ENCODE measurements around the gene ELOA.
"Not testable (repeated sequence)": the region's sequence is repeated elsewhere in the genome, so short reads cannot be mapped to it uniquely, and the experiment has no call there.

The ELOA gene

DNA sequence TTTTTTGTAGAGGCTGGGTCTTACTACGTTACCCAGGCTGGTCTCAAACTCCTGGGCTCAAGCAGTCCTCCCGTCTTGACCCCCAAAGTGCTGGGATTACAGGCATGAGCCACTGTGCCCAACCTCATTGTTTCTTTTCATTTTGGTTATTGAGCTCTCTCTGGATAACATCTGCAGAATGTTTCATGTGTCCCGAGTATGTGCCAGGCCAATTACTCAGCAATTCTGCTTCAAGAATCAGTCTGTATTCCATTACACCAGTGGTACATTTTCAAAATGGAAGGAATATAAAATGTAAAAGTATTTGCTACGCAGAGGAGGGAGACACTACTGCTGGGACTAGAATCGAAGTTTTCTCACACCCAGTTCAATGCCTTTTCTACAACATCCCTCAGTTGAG is 1.7 kb upstream of the ELOA start:
- DNase-seq = no peak

GRCh38 chr1:23742670-23743286 is 493 bp upstream of the ELOA start:
- no peak for DNase-seq

DNA sequence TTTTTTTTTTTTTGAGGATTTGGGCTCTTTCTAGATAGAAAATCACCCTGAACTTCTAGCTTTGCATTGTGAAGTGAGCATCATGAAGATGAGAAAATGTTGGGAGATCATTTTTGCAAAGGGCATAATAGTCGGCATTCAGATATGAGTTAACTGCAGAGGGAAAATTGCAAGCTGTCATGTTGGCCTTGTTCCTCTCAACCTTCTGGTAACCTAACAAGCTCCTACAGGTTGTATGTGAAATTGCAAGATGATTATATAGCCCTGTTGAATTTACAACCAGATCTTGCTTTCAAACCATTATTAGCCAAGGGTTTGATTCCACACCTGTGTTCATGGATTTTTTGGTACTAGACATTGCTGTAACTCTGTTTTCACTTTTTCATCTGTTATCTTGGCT is 2.2 kb downstream of the ELOA start:
- DNase-seq = no peak

- DNase-seq = no peak
Measured at GRCh38 chr1:23748016-23748415, 4.7 kb downstream of the ELOA start.

DNA sequence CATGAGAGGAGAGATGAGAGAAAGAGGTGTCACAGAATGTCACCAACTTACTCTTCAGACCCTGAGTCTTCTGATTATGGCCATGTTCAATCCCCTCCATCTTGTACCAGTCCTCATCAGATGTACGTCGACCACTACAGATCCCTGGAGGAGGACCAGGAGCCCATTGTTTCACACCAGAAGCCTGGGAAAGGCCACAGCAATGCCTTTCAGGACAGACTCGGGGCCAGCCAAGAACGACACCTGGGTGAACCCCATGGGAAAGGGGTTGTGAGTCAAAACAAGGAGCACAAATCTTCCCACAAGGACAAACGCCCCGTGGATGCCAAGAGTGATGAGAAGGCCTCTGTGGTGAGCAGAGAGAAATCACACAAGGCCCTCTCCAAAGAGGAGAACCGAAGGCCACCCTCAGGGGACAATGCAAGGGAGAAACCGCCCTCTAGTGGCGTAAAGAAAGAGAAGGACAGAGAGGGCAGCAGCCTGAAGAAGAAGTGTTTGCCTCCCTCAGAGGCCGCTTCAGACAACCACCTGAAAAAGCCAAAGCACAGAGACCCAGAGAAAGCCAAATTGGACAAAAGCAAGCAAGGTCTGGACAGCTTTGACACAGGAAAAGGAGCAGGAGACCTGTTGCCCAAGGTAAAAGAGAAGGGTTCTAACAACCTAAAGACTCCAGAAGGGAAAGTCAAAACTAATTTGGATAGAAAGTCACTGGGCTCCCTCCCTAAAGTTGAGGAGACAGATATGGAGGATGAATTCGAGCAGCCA is 8.0 kb downstream of the ELOA start:
- DNase-seq = peak; percentile 22

- no peak for DNase-seq
Measured at GRCh38 chr1:23751815-23752200, 8.5 kb downstream of the ELOA start.

DNA sequence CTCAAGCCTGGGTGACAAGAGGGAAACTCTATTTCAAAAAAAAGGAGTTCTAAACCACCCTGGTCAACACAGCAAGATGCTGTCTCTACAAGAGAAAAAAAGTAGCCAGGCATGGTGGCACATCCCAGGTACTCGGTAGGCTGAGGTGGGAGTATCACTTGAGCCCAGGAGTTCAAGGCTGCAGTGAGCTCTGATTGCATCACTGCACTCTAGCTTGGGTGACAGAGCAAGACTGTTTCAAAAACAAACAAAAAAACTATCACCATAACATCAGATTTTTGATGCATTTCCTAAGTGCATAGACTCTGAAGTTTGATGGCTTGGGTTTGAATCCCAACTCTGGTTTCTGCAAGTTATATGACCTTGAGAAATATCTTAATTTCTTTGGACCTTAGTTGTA is 9.6 kb downstream of the ELOA start:
- no peak for DNase-seq

GRCh38 chr1:23756676-23757075 is 13.4 kb downstream of the ELOA start:
- no peak for DNase-seq

GRCh38 chr1:23757812-23758211 is 14.5 kb downstream of the ELOA start:
- DNase-seq = no peak

- DNase-seq = no peak
Measured at GRCh38 chr1:23759277-23759676, 16.0 kb downstream of the ELOA start.

DNA sequence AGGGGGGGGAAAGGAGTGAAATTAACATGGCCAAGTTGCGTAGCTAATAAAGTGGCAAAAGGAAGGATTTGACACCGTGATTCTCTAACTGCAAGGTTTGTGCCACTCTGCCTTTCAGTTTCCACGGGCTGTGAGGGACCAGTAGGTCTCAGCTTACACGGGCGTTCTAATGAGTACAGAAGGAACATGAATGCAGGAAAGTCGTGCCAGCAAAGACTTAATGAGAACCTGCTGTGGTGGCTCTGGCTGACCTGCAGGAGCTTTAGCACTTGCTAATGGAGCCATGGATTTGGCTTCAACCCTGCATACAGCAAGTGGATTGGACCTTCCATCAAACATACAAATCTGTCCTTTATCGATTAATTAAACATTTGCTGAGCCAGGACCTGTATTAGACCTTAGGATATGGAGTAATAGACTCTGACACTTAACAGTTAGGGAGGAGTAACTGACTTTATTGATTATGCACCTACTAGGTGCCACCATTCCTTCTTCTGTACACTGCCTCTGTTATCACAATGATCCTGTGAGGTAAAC is 19.8 kb downstream of the ELOA start:
- no peak for DNase-seq

DNA sequence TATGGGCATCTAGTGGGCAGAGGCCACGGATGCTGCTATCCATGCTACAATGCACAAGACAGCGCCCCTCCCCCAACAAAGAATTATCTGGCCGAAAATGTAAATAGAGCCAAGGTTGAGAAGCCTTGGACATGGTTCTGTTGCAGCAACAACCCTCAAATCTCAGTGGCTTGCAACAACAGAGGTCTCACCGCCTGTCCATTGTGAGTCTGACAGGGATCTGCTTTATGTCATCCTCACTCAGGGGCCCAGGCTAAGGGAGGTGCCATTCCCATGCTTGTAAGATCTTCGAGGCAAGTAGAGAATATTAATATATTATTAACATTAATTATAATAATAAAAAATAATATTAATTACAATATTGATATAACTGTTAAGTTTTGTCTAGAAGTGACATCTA is 25.5 kb downstream of the ELOA start:
- DNase-seq = no peak

DNA sequence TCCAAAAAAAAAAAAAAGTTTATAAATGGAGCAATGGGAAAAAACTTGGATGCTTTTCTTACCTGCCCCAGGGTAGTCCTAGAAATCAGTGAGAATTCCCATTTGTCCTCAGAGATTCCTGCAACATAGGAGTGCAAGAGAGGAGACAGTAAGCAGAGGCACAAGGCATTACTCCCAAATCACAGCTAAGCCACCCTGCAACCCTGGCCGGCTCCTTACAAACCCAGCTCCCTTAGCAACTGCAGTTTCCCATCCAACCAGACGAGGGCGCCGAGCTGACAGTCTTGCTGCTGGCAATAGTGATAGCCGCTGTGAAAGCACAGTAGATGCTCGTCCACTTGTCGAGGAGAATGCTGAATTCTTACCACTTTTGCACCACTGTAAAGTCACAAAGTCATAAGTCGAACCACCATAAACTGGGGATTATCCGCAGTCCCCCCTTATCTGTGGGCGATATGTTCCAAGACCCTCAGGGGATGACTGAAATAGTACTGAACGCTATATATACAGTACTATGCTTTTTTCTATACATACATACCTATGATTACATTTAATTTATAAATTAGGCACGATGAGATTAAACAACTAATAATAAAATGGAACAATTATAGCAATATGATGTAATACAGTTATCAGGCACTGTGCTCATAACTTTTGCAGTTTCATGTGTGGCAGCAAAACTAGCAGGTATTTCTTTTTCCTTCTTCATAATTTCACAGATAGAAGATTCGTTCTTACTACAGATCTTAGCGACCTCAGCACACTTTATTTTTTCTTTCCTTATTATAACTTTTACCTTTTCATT is 29.0 kb downstream of the ELOA start:
- DNase-seq = peak; percentile 26

GRCh38 chr1:23772854-23773242 is 29.6 kb downstream of the ELOA start:
- no peak for DNase-seq

DNA sequence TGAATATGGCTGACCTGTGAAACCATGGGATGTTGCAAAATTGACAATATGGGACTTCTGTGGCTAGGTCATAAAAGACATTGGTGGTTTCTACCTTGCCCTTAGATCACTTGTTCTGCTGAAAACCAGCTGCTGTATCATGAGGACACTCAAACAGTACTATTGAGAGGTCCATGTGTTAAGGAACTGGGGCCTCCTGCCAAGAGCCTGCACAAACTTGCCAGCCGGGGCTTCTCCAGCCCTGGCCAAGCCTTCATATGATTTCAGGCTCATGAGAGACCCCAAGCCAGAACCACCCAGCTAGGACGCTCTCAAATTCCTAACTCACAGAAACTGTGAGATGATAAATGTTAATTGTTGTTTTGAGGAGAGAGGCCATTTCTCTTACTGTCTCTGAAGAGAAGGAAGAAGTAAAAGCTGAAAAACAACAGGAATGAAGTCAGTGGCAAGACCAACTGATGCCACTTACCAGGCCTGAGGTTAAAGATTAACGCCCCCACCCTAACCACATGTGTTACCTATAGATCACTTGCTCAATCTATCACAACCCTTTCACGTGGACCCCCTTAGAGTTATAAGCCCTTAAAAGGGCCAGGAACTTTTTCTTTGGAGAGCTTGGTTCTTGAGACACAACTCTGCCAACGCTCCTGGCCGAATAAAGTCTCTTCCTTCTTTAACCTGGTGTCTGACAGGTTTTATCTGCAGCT is 31.1 kb downstream of the ELOA start:
- DNase-seq = no peak

DNA sequence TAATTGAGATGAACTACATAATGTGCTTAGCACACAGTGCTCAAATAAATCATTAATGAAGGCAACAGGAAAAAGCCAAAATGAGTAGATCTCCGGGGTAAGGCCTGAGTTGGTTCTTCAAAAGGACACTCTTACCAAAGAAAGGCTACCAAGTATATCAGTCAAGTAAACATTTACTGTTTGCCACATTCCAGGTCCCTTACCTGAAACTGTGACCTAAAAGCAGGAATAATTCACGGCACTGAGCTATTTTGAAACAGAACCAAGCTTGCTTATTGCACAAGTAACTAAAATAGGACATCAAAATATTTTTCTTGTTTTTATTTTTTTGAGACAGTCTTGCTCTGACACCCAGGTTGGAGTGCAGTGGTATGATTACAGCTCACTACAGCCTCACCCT is 32.9 kb downstream of the ELOA start:
- no peak for DNase-seq

- DNase-seq = peak; percentile 46
Measured at GRCh38 chr1:23777979-23778814, 34.9 kb downstream of the ELOA start, which contains the start of gene PITHD1. PITHD1 (plus strand) TSS chr1:23778418; CDS start chr1:23778516, 98 bp downstream.

DNA sequence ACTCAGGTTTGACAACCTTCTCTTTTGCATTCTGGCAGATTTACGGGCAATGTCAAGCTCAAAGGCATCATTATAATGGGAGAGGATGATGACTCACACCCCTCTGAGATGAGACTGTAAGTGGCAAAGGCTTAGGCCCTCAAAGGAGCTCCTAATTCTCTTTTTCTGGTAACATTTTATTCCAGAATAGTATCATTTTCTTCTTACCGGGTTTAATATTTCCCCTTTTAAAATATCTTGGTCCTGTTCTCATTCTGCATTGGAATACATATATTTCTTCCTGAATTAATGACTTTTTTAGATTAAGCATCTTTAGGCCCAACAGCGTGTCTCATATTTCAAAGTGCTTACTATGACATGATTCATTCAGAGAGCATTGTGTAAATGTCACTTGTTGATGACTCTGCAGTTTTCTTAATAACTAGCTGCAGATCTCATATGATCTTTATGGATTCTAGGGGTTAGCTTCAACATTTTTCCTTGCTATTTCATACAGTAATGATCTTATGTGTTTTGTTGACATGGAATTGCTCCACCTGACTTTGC is 36.6 kb downstream of the ELOA start:
- no peak for DNase-seq

DNA sequence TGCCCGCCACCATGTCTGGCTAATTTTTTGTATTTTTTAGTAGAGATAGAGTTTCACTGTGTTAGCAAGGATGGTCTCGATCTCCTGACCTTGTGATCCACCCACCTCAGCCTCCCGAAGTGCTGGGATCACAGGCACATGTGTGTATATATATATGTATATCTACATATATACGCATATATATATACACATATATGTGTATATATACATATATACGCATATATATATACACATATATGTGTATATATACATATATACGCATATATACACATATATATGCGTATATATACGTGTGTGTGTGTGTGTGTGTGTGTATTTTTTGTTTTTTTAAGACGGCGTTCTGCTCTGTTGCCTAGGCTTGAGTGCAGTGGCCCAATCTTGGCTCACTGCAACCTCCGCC is 39.9 kb downstream of the ELOA start:
- DNase-seq = not testable (repeated sequence)

DNA sequence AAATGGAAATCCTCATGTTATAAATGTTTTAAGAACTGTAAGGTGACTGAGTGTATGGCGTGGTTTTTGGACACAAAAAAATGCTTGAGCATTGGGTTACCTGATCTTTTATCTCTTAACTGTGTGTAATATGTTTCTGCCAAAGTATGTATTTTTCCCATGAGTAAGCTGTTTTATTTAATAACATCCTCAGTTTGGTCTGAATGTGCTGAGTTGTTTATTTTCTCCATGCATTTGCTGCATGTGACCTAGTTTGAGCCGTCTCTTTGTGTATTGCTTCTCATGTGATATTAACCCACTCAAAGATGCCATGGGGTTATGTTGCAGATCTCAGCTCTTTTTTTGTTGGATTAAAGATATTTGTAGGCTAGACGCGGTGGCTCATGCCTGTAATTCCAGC is 41.6 kb downstream of the ELOA start:
- DNase-seq = no peak

DNA sequence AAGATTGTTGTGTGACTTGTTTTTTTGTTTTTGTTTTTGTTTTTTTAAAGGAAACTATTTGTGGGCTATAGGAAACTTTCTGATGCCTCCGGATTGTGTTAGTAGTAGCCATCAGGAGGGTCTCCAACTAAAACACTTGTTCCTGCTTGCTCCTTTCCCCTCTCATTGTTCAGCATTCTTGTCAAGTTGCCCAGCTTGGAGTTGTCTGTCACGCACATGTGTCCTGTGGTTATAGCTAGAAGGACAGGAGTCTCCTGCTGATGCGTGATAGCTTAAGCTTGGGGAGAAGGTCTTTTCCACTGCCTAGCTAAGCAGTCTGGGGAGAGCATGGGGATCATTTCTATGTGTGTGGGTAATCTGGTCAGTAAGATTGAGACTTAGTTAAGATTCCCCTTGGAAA is 44.4 kb downstream of the ELOA start:
- no peak for DNase-seq

DNA sequence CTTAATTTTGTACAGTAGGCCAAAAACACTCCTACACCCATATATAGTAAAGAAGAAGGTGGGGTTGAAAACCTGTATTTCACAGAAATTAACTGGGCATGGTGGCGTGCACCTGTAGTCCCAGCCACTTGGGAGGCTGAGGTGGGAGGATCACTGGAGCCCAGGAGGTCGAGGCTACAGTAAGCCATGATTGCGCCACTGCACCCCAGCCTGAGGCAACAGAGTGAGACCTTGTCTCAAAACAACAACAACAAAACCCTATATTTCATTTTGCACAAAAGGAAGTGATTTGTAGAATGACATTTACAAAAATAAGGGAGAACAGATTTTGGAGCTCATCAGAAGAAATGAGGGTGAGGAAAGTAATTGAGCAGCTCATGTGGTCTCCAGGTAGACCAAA is 45.4 kb downstream of the ELOA start:
- no peak for DNase-seq
